IPS-15b (cell line): ENCODE data around the gene ANKRD23.

Experiments used
- H3K27me3 ChIP-seq: one replicate; pipeline ENCODE4 v1.6.1; 2013; ENCODE audit warnings: low read length; ENCODE audit not compliant: control insufficient read depth, insufficient read depth
- H3K36me3 ChIP-seq: one replicate; pipeline ENCODE4 v1.6.1; 2013; ENCODE audit warnings: low read length; ENCODE audit not compliant: control insufficient read depth, insufficient read depth
- H3K4me1 ChIP-seq: one replicate; pipeline ENCODE4 v1.6.1; 2013; ENCODE audit warnings: mild to moderate bottlenecking, low read length; ENCODE audit not compliant: control insufficient read depth, insufficient read depth
- H3K4me3 ChIP-seq: one replicate; pipeline ENCODE4 v1.5.1; 2013; ENCODE audit warnings: low read depth, low read length
- H3K9ac ChIP-seq: one replicate; pipeline ENCODE4 v1.6.1; 2013; ENCODE audit warnings: low read depth, mild to moderate bottlenecking, low read length
- H3K9me3 ChIP-seq: one replicate; pipeline ENCODE4 v1.6.1; 2013; ENCODE audit warnings: mild to moderate bottlenecking, low read length; ENCODE audit not compliant: control insufficient read depth, insufficient read depth

Gene ANKRD23

DNA sequence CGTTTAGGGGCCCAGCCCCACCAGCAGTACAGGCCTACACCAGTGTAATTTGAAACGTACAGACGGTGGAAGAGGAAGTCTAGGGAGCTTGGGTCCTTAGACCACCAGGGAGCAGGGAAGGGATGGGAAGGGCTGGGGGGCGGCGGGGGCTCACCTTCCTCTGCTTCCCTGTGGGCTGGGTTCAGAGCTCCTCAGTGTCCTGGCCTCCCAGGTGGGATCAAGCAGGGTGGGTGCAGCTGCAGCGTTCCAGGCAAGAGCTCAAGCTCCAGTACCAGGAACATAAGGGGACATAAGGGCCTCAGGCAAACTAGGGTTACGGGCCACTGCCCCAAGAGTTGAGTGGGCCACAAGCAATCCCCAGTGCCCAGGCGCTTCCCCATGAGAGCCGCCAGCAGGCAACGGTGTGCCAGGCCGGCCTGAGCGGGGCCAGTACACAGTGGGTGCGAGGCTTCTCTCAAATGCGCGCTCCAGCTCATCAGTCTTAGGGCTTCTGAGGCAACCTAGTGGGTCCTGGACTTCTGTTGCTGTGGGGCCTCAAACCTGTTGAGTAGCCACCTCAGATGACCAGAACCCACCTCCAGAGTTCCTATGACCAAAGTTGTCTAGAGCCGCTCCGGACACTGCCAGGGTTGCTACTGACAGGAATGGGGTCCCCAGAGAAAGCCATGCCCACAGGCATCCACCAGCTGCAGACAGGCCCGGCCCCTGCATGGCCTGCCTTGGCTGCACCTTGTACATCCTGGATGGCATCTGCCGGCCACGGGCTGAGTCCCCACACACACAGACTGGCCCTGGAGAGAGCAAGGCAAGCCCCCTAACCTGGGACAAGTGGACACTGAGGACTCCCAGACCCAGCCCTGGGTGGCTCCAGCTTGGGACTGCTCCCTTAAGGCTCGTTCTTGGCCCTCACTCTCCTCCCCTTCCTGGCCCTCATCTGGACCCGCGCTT is 5.2 kb downstream of the ANKRD23 start:
- peaks cover 14% of the 10 kb centered on the region for H3K36me3 ChIP-seq
- no peaks in the 10 kb centered on the region for H3K9me3 ChIP-seq
- no peak overlapping the region for H3K4me3 ChIP-seq
- H3K9ac ChIP-seq: no peak overlapping the region
- no peaks in the 10 kb centered on the region for H3K27me3 ChIP-seq
- H3K4me1 ChIP-seq: no peaks in the 10 kb centered on the region

GRCh38 chr2:96837575-96837974 is 6.2 kb downstream of the ANKRD23 start:
- H3K27me3 ChIP-seq: no peaks in the 10 kb centered on the region
- H3K9ac ChIP-seq: no peak overlapping the region
- H3K9me3 ChIP-seq: no peaks in the 10 kb centered on the region
- H3K36me3 ChIP-seq: peaks cover 14% of the 10 kb centered on the region
- no peak overlapping the region for H3K4me3 ChIP-seq
- peaks cover 4% of the 10 kb centered on the region for H3K4me1 ChIP-seq

- H3K4me1 ChIP-seq: peaks cover 7% of the 10 kb centered on the region
- H3K27me3 ChIP-seq: no peaks in the 10 kb centered on the region
- no peaks in the 10 kb centered on the region for H3K9me3 ChIP-seq
- no peak overlapping the region for H3K4me3 ChIP-seq
- H3K36me3 ChIP-seq: peaks cover 14% of the 10 kb centered on the region
- H3K9ac ChIP-seq: no peak overlapping the region
Observed at GRCh38 chr2:96835830-96836229, 8.0 kb downstream of the ANKRD23 start.

DNA sequence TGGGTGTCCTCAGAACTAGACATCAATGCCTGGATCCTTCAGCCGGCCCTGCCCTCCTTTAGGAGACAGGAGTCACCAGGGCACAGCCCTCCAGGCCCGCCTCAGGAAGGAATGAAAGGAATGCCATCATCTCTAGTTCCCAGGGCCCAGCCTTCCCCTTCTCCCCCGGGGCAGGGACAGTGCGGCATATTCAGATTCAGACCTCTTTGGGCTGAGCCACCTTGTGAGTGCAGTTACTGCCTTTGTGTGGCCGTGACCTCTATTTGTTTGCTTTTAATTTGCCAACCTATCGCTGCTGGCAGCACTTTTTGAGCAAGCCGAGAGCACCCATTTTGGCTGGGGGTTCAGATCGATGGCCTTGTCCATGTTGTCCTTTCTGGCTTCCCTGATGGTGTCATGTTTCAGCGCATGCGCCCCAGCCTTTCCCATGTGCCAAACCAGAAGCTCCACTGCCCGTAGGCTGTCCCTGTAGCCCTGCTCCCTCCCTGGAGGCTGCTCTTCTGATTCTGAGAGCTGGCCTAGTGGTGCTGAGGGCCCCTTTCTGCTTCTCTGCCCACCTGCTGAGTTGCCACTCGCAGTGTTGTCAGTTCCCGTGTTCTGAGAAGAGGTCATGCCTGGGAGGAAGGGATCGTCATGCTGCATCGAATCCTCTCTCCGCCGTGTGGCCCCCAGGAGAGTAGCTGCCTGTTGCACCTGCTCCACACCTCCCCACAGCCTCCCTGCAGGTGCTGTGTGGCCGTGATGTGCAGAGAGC is 10.9 kb downstream of the ANKRD23 start:
- H3K36me3 ChIP-seq: peaks cover 21% of the 10 kb centered on the region
- no peaks in the 10 kb centered on the region for H3K9me3 ChIP-seq
- peaks cover 7% of the 10 kb centered on the region for H3K4me1 ChIP-seq
- no peak overlapping the region for H3K9ac ChIP-seq
- H3K27me3 ChIP-seq: no peaks in the 10 kb centered on the region
- peak overlapping the region; percentile 6 for H3K4me3 ChIP-seq

DNA sequence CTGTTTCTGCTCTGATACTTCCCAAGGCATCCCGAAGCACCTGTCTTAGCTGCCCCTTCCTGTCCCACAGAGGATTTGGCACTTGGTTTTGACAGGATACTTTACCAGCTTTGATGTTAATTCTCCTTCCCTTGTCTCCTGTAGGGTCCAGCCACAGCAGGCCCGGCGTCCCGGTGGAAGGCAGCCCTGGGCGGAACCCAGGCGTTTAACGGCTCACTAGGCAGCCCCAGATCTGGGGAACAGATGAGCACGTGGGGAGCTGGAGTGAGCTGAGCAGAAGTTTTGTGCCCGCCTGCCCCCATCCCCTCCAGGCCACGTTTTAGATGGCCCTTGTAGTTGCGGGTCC is 11.4 kb downstream of the ANKRD23 start:
- H3K9ac ChIP-seq: no peak overlapping the region
- H3K4me3 ChIP-seq: peak overlapping the region; percentile 6
- peaks cover 7% of the 10 kb centered on the region for H3K4me1 ChIP-seq
- no peaks in the 10 kb centered on the region for H3K27me3 ChIP-seq
- H3K9me3 ChIP-seq: no peaks in the 10 kb centered on the region
- peaks cover 22% of the 10 kb centered on the region for H3K36me3 ChIP-seq

DNA sequence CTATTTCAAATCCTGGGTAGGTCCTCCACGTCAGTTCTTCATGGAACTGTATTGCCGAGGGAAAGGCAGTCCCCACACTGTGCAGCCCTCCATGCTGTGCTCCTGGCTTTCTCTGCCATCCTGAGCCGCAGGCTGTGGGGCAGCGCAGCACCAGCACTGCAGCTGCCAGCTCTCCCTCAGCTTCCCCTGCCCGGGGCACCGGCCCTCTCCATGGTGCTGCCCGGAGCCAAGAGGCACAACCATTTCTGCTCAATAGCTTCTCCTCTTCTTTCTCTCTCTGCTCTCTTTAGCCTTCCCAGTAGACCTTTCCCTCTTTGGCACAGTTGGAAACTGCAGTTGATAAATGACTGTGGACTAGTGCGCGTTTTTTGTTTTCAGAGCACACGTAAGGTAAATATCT is 12.1 kb downstream of the ANKRD23 start:
- Histone ChIP-seq H3K9me3 (no peaks in the 10 kb centered on the region), H3K9ac (no peak overlapping the region), H3K4me3 (no peak overlapping the region), H3K4me1 (peaks cover 7% of the 10 kb centered on the region), H3K36me3 (peaks cover 27% of the 10 kb centered on the region), H3K27me3 (no peaks in the 10 kb centered on the region)

DNA sequence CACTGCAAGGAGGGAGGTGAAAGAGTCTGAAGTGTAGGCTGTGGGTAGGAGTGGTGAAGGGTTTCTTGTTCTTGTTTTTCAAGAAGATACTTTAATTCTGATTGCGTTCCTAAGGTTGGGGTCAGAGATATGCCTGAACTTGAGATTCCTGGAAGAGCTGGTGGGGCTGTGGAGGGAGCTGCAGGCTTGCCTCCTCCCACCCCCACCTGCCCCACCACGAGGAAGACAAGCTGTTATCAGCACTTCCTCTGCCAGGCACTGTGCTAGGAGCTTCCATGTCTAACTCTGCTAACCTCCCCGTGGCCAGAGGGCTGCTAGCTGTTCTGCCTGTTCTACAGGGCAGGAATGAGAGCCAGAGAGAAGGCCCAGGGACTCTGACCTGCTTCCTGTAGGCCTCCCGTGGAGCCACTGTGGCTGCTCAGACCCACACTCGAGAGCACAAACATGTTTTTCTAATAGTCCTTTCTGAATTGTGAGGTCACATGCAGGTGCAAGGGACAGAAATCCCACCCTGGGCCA is 13.7 kb downstream of the ANKRD23 start:
- Histone ChIP-seq H3K36me3 (peaks cover 40% of the 10 kb centered on the region), H3K9ac (no peak overlapping the region), H3K9me3 (no peaks in the 10 kb centered on the region), H3K27me3 (no peaks in the 10 kb centered on the region), H3K4me1 (peaks cover 7% of the 10 kb centered on the region), H3K4me3 (no peak overlapping the region)

DNA sequence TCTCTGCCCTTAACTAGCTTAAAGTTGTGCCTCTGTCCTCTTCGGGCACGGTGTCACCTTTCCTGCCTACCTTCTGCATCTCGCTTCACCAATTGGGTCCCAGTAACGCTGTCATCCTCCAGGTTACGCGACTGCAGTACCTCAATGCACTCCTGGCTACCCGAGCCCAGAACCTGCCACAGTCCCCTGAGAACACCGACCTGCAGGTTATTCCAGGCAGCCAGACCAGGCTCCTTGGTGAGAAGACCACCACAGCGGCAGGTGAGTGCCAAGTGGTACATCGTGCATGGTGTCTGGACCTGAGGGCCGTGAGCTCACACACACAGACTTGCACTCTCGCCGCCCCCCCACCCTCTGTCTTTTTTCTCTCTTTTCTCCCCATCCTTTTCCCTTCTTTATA is 14.9 kb downstream of the ANKRD23 start:
- no peak overlapping the region for H3K9ac ChIP-seq
- no peaks in the 10 kb centered on the region for H3K27me3 ChIP-seq
- H3K4me3 ChIP-seq: no peak overlapping the region
- peaks cover 7% of the 10 kb centered on the region for H3K4me1 ChIP-seq
- no peaks in the 10 kb centered on the region for H3K9me3 ChIP-seq
- peaks cover 42% of the 10 kb centered on the region for H3K36me3 ChIP-seq

DNA sequence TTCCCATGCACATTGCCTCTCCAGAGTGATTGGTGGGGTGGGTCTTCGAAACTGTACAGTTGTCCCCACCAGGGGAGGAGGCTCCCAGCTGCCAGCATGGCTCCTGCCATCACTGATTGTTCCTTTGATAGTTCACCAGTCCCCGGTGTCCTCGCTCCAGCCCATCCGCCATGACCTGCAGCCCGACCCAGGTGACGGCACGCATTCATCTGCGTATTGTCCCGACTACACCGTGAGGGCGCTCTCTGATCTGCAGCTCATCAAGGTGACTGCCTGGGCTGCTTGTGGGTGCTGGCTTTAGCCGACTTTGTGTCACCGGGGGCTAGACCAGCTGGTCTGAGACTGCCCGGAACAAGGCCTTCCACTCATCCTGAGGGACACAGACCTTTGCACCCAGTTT is 15.4 kb downstream of the ANKRD23 start:
- Histone ChIP-seq H3K4me3 (no peak overlapping the region), H3K4me1 (peaks cover 7% of the 10 kb centered on the region), H3K9me3 (no peaks in the 10 kb centered on the region), H3K27me3 (no peaks in the 10 kb centered on the region), H3K9ac (no peak overlapping the region), H3K36me3 (peaks cover 42% of the 10 kb centered on the region)

- Histone ChIP-seq H3K4me1 (no peaks in the 10 kb centered on the region), H3K4me3 (no peak overlapping the region), H3K27me3 (no peaks in the 10 kb centered on the region), H3K36me3 (peaks cover 42% of the 10 kb centered on the region), H3K9ac (no peak overlapping the region), H3K9me3 (no peaks in the 10 kb centered on the region)
Observed at GRCh38 chr2:96826546-96827278, 17.1 kb downstream of the ANKRD23 start.

- Histone ChIP-seq H3K36me3 (peaks cover 42% of the 10 kb centered on the region), H3K27me3 (no peaks in the 10 kb centered on the region), H3K9me3 (no peaks in the 10 kb centered on the region), H3K4me1 (peaks cover 3% of the 10 kb centered on the region), H3K4me3 (no peak overlapping the region), H3K9ac (no peak overlapping the region)
Observed at GRCh38 chr2:96825057-96825456, 18.8 kb downstream of the ANKRD23 start.
